Upper lobe of right lung (tissue), 1 donor: ENCODE measurements around the gene INSL3. TPM values are rescaled to one million over a fixed set of nuclear protein-coding genes. Genes with fewer than 3 reads are reported as not detected.
"Not testable (repeated sequence)": the region's sequence is repeated elsewhere in the genome, so short reads cannot be mapped to it uniquely, and the experiment has no call there.

Experiments used
- ATAC-seq: fragments of 200-7000 bp; cut with Tn5 transposase; one replicate; pipeline ENCODE4 v1.9.1; 2020; ENCODE audit warnings: mild to moderate bottlenecking, moderate library complexity
- DNase-seq: peaks from one replicate; pipeline ENCODE4 v3.0.0-alpha.2; 2020
- H3K27ac ChIP-seq: fragments of 200-600 bp; one replicate; pipeline ENCODE4 v1.8.0; 2022
- H3K27me3 ChIP-seq: fragments of 200-600 bp; one replicate; pipeline ENCODE4 v1.8.0; 2022; ENCODE audit warnings: mild to moderate bottlenecking
- H3K36me3 ChIP-seq: fragments of 200-600 bp; one replicate; pipeline ENCODE4 v1.8.0; 2022
- H3K4me1 ChIP-seq: fragments of 200-600 bp; one replicate; pipeline ENCODE4 v1.8.0; 2022
- H3K4me3 ChIP-seq: fragments of 200-600 bp; one replicate; pipeline ENCODE4 v1.8.0; 2022; ENCODE audit warnings: mild to moderate bottlenecking
- H3K9me3 ChIP-seq: fragments of 200-600 bp; one replicate; pipeline ENCODE4 v1.8.0; 2022
- intact Hi-C: fragments of 100-400 bp; cut with DNase I; formaldehyde crosslinking; loops from one replicate; pipeline ENCODE4 v1.11.0; 2022
- total RNA-seq: library from RNA; stranded (reverse); fragmentation: NEBNext Ultra II Directional; extraction: Animal tissue kit (Norgen Biotek cat#: 25700); gene quantifications from one replicate; pipeline ENCODE4 v1.2.1, GENCODE V29; 2021
- TF ChIP-seq, protein P1 (sequence below): fragments of 200-600 bp; IDR thresholded peaks from one replicate; pipeline ENCODE4 v1.8.0; 2022; ENCODE audit warnings: antibody characterized with exemption
- donor health status: DM: no; HTN: yes; CAD: no; lungs with severe emphysema.

INSL3 gene
- total RNA-seq, 1 donor from 2014 or later: not detected

DNA sequence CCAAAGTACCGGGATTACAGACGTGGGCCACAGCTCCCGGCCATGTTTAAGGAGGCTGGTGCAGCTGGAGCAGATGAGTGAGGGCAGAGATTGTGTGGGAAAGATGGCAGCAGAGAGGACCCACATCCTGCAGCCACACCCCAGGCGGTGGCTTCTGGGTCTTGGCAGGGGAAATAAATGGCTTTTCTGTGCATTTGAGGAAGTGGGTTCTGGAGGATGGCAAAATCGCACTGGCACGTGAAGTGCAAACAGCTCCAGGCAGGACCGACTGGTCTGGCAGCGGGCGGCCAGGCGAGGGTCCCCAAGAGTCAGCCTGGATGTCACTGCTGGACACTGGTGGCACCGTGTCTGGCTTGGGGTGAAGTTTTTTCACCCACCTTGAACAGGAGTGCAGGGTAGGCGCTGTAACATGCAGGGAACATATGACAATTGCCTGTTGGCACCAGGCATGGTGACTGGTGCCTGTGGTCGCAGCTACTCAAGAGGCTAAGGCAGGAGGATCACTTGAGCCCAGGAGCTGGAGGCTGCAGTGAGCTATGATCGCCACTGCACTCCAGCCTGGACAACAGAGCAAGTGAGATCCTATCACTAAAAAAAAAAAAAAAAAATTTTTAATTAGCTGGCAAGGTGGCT is 17.9 kb downstream of the INSL3 start:
- H3K27ac ChIP-seq: no peak overlapping the region
- intact Hi-C loops: no loop called here
- H3K4me1 ChIP-seq: no peaks in the 10 kb centered on the region
- peaks cover 11% of the 10 kb centered on the region for H3K27me3 ChIP-seq
- ATAC-seq (peak; percentile 76), DNase-seq (no peak)
- no peaks in the 10 kb centered on the region for H3K36me3 ChIP-seq
- H3K4me3 ChIP-seq: no peak overlapping the region
- H3K9me3 ChIP-seq: no peaks in the 10 kb centered on the region
- TF ChIP-seq, protein P1, sequence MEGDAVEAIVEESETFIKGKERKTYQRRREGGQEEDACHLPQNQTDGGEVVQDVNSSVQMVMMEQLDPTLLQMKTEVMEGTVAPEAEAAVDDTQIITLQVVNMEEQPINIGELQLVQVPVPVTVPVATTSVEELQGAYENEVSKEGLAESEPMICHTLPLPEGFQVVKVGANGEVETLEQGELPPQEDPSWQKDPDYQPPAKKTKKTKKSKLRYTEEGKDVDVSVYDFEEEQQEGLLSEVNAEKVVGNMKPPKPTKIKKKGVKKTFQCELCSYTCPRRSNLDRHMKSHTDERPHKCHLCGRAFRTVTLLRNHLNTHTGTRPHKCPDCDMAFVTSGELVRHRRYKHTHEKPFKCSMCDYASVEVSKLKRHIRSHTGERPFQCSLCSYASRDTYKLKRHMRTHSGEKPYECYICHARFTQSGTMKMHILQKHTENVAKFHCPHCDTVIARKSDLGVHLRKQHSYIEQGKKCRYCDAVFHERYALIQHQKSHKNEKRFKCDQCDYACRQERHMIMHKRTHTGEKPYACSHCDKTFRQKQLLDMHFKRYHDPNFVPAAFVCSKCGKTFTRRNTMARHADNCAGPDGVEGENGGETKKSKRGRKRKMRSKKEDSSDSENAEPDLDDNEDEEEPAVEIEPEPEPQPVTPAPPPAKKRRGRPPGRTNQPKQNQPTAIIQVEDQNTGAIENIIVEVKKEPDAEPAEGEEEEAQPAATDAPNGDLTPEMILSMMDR: no peak

DNA sequence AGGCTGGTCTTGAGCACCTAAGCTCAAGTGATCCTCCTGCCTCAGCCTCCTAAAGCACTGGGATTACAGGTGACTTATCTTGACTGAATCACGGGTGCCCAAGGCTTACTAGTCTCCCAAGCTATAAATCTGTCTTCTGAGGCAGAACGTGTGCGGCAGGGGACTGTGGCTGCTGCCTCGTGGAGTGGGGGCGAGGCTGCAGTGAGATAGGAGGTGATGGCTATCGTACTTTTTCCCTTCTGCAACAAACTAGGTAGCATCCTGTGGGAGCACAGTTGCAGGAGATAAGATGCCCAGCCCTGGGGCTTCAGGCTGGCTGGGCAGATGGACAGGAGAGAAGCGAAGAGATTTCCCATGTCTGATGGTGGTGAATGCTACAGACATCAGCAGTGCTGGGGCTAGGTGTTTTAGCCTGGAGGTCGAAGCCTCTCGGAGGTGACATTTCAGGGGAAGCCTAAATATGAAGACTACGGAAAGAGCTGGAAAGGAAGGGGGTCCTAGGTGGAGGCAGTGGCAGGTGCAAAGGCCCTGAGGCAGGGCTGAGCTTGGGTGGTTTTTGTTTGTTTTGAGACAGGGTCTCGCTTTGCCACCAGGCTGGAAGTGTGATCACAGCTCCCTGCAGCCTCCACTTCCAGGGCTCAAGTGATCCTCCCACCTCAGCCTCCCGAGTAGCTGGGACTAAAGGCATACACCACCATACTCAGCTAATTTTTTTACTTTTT is 19.0 kb downstream of the INSL3 start:
- intact Hi-C loops: no loop called here
- Histone ChIP-seq H3K4me3 (no peak overlapping the region), H3K4me1 (no peaks in the 10 kb centered on the region), H3K36me3 (no peaks in the 10 kb centered on the region), H3K27me3 (peaks cover under 1% of the 10 kb centered on the region), H3K9me3 (no peaks in the 10 kb centered on the region), H3K27ac (no peak overlapping the region)
- ATAC-seq (no peak), DNase-seq (no peak)
- TF ChIP-seq, protein P1: no peak

DNA sequence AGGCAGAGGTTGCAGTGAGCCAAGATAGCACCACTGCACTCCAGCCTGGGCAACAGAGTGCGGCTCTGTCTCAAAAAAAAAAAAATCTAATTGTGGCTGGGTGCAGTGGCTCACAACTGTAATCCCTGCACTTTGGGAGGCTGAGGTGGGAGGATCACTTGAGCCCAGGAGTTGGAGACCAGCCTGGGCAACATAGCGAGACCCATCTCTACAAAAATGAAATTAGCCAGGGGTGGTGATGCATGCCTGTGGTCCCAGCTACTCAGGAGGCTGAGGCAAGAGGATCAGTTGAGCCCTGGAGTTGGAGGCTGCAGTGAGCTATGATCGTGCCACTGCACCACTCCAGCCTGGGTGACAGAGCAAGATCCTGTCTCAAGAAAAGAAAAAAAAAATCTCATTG is 22.7 kb downstream of the INSL3 start:
- peaks cover 29% of the 10 kb centered on the region for H3K27me3 ChIP-seq
- H3K9me3 ChIP-seq, H3K27ac ChIP-seq, H3K36me3 ChIP-seq, H3K4me1 ChIP-seq, H3K4me3 ChIP-seq, intact Hi-C loops, ATAC-seq, DNase-seq: not testable (repeated sequence)

DNA sequence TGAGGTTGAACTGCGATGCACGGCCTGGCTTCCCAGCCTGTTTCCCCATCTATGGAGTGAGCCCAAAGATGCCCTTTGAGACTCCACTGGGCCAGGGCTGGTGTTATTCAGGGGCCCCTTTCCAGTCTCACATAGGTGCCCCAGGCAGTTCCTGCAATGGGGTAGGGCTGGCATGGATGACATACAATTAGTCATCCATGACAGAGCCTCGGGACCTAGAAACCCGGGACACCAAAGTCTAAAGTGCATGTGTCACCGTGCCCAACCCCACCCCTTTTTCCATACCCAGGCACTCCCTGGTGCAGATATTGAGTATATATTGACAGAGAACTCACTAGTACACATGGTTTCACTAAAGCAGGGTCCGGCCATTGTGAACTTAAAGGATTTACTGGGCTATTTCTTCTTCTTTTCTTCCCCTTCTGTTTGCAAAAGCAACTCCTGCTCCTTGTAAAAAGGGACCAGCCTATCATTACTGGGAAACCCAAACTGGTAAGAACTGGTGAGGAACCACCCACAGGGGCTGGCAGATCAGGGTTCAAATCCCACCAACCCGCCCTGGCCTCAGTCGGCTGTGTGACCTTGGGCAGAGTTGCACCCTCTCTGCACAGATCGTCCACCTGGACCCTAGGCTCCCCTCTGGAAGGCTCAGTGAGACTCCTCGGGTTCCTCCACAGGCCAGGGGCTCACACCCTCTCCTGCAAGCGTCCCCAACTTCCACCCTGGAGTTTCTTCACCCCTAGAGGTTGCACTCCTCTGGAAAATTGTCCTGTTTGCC is 23.7 kb downstream of the INSL3 start:
- Histone ChIP-seq H3K27me3 (peaks cover 29% of the 10 kb centered on the region), H3K4me1 (no peaks in the 10 kb centered on the region), H3K4me3 (no peak overlapping the region), H3K9me3 (no peaks in the 10 kb centered on the region), H3K27ac (no peak overlapping the region), H3K36me3 (no peaks in the 10 kb centered on the region)
- intact Hi-C loops: no loop called here
- DNase-seq (no peak), ATAC-seq (peak; percentile 6)
- TF ChIP-seq, protein P1: no peak

DNA sequence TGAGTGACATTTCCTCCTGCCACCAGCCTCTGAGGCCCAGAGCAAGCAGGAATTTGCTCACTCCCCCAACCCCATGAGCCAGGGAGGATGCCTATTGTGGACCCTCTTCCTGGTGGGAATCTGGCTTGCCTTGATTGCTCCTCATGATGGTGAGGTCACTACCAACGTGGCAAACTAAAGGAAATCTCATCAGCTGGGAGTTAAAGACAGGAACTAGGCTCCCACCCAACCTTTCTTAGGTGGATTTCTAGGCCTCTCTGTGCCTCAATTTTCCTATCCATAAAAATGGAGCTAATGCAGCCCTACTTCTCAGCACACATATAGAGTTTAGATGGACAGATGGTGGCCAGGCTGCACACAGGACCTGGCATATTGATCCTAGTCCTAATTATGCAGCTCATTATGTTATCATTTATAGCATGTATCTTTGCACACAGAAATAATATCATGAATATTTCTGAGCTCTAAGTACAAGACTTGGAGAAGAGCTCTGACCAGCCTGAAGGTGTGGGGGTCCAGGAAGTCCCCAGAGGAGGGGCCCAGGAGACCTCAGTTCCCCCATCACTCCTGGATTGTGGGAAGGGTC is 24.4 kb downstream of the INSL3 start:
- Histone ChIP-seq H3K4me1 (no peaks in the 10 kb centered on the region), H3K27me3 (peaks cover 29% of the 10 kb centered on the region), H3K4me3 (no peak overlapping the region), H3K9me3 (no peaks in the 10 kb centered on the region), H3K27ac (no peak overlapping the region), H3K36me3 (no peaks in the 10 kb centered on the region)
- TF ChIP-seq, protein P1: no peak
- ATAC-seq (no peak), DNase-seq (no peak)
- intact Hi-C loops: no loop called here
